ENCODE measurements around the gene CHST8. TPM values are rescaled to one million over a fixed set of nuclear protein-coding genes. Genes with fewer than 3 reads are reported as not detected.

The CHST8 gene, protein sequence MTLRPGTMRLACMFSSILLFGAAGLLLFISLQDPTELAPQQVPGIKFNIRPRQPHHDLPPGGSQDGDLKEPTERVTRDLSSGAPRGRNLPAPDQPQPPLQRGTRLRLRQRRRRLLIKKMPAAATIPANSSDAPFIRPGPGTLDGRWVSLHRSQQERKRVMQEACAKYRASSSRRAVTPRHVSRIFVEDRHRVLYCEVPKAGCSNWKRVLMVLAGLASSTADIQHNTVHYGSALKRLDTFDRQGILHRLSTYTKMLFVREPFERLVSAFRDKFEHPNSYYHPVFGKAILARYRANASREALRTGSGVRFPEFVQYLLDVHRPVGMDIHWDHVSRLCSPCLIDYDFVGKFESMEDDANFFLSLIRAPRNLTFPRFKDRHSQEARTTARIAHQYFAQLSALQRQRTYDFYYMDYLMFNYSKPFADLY
- total RNA-seq = not detected
- not detected for polyA plus RNA-seq (2013, experiment 1 of 2)
- not detected for polyA plus RNA-seq (2013, experiment 2 of 2)
- 0 to 0.16 (median 0) reads per million in 172 experiments for total RNA-seq

DNA sequence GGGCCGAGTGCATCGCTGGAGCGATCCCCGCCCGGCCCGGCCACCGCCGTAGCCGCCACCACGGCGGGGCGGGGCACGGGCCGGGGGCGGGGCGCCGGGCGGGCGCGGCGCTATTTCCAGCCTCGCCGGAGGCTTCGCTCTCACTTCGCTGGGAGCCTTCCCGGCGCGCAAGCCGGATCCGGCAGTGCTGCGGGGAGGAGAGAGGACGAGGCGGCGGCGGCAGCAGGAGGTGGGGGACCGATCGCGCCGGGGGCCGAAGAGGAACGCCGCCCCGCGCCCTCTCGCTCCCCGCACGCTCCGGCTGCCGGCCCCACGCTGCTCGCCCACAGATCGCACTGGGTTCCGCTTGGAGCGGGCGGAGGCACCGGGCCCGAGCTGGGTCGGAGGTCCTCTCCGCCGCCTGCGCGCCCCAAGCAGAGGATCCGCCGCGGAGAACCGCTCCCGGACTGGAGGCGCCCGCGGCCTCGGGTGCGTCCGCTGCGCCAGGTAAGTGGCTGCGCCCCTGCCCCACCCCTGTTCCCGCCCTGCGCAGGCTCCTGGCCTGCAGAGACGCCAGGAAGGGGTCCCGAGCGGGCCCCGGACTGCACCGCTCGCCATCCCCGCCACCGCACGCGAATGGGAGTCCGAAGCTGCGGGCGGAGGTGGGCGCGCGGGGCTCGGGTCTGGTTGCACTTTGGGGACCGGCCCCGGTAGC is at the start of gene CHST8:
CHST8 (plus strand) TSS at position 143 of the 694 bp plus-strand sequence. CDS start 67,309 bp downstream, outside the sequence.
- no peak for ATAC-seq (ENCODE audit: poor library complexity)
- no peaks in the 10 kb centered on the region for H3K36me3 Mint-ChIP-seq (ENCODE audit: low read depth)

DNA sequence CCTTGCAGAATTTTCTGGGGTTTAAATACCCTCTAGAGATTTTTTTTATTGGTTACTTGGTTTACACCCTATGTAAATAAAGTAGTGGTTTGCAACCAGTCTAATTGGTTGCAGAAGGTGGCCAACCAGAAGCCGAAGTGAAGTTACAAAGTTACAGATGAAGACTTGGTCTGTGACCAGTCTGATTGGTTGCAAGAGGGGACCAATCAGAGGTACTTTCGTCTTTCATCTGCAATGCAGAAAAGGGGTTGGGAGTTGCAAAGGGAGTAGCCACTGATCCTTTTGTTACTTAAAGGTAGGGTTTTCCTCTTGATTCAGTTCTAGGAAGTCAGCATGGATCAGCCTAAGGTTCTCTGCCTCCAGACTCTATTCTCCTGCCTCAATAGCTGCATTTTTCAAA is 48.8 kb upstream of the CHST8 start:
- no peak overlapping the region for H3K4me3 Mint-ChIP-seq
- peaks cover 8 to 23% of the 10 kb centered on the region in 2 experiments for H3K27me3 ChIP-seq (ENCODE audit: control insufficient read depth in 1 of 2, insufficient read depth in 2 of 2, low read length in 2 of 2)
- no peak overlapping the region for H3K27ac Mint-ChIP-seq
- H3K9me3 ChIP-seq (ENCODE audit: control insufficient read depth in 1 of 2, insufficient read depth in 1 of 2, low read length in 2 of 2) = peaks cover 9 to 10% of the 10 kb centered on the region in 2 experiments
- H3K27ac ChIP-seq (ENCODE audit: low read depth in 1 of 2, low read length in 2 of 2) = no peak overlapping the region
- no peaks in the 10 kb centered on the region for H3K4me1 Mint-ChIP-seq (ENCODE audit: low read depth)
- no peaks in the 10 kb centered on the region for H3K36me3 Mint-ChIP-seq (ENCODE audit: low read depth)
- no peak overlapping the region for H3K4me3 ChIP-seq (ENCODE audit: low read length)
- TF ChIP-seq, protein P1, sequence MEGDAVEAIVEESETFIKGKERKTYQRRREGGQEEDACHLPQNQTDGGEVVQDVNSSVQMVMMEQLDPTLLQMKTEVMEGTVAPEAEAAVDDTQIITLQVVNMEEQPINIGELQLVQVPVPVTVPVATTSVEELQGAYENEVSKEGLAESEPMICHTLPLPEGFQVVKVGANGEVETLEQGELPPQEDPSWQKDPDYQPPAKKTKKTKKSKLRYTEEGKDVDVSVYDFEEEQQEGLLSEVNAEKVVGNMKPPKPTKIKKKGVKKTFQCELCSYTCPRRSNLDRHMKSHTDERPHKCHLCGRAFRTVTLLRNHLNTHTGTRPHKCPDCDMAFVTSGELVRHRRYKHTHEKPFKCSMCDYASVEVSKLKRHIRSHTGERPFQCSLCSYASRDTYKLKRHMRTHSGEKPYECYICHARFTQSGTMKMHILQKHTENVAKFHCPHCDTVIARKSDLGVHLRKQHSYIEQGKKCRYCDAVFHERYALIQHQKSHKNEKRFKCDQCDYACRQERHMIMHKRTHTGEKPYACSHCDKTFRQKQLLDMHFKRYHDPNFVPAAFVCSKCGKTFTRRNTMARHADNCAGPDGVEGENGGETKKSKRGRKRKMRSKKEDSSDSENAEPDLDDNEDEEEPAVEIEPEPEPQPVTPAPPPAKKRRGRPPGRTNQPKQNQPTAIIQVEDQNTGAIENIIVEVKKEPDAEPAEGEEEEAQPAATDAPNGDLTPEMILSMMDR (IDR thresholded peaks at IDR 0.05) = no peak
- intact Hi-C loops (cut with DNase I, micrococcal nuclease) = no loop called here
- ChIA-PET POLR2A (no interaction called here), CTCF (no interaction called here)
- H3K4me1 ChIP-seq (ENCODE audit: insufficient read depth, low read length) = no peaks in the 10 kb centered on the region
- no peak for DNase-seq
- peaks cover 6% of the 10 kb centered on the region for H3K9me3 Mint-ChIP-seq
- no peaks in the 10 kb centered on the region for H3K36me3 ChIP-seq (ENCODE audit: insufficient read depth, low read length)
- H3K27me3 Mint-ChIP-seq = peaks cover 47% of the 10 kb centered on the region
- no peak for ATAC-seq (ENCODE audit: poor library complexity)

More for the DNA sequence above, at the start of gene CHST8:
- TF ChIP-seq, protein P1 (IDR thresholded peaks at IDR 0.05) = no peak
- intact Hi-C loops (cut with DNase I, micrococcal nuclease) = no loop called here
- no peaks in the 10 kb centered on the region for H3K36me3 ChIP-seq (ENCODE audit: insufficient read depth, low read length)
- no peaks in the 10 kb centered on the region for H3K4me1 ChIP-seq (ENCODE audit: insufficient read depth, low read length)
- no peak for DNase-seq
- H3K27ac ChIP-seq (ENCODE audit: low read depth in 1 of 2, low read length in 2 of 2) = no peak within 1 kb of the TSS
- no peak within 1 kb of the TSS for H3K4me3 ChIP-seq (ENCODE audit: low read length)
- CTCF ChIA-PET = no interaction called here
- Mint-ChIP-seq H3K4me1 (ENCODE audit: low read depth) (no peaks in the 10 kb centered on the region), H3K27me3 (peaks cover 51% of the 10 kb centered on the region), H3K4me3 (no peak within 1 kb of the TSS), H3K27ac (no peak within 1 kb of the TSS), H3K9me3 (no peaks in the 10 kb centered on the region)
- POLR2A ChIA-PET = no interaction called here
- H3K27me3 ChIP-seq (ENCODE audit: control insufficient read depth in 1 of 2, insufficient read depth in 2 of 2, low read length in 2 of 2) = peaks cover 16 to 47% of the 10 kb centered on the region in 2 experiments
- peaks cover 0 to 15% of the 10 kb centered on the region in 2 experiments for H3K9me3 ChIP-seq (ENCODE audit: control insufficient read depth in 1 of 2, insufficient read depth in 1 of 2, low read length in 2 of 2)

DNA sequence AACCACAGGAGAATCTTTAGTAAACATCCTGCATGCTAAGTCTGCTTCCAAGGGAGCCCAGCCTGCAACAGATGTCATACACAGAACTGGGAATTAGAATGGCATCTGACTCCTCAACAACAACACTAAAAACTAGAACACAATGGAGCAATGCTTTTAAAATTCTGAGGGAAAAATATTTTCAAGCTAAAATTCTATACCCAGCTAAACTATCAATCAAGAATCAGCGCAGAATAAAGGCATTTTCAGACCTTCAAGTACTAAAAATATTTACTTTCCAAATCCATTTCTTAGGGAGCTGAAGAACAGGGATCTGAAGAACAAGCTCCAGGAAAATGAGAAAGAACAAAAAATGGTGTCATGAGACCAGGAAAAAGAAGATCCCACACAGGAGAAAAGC is 46.9 kb upstream of the CHST8 start:
- Mint-ChIP-seq H3K4me3 (no peak overlapping the region), H3K4me1 (ENCODE audit: low read depth) (no peaks in the 10 kb centered on the region), H3K27me3 (peaks cover 30% of the 10 kb centered on the region), H3K9me3 (peaks cover 6% of the 10 kb centered on the region), H3K27ac (no peak overlapping the region), H3K36me3 (ENCODE audit: low read depth) (no peaks in the 10 kb centered on the region)
- Histone ChIP-seq H3K4me1 (ENCODE audit: insufficient read depth, low read length) (no peaks in the 10 kb centered on the region), H3K9me3 (ENCODE audit: control insufficient read depth in 1 of 2, insufficient read depth in 1 of 2, low read length in 2 of 2) (peaks cover 10 to 11% of the 10 kb centered on the region in 2 experiments), H3K27ac (ENCODE audit: low read depth in 1 of 2, low read length in 2 of 2) (no peak overlapping the region), H3K36me3 (ENCODE audit: insufficient read depth, low read length) (no peaks in the 10 kb centered on the region), H3K27me3 (ENCODE audit: control insufficient read depth in 1 of 2, insufficient read depth in 2 of 2, low read length in 2 of 2) (peaks cover 6 to 18% of the 10 kb centered on the region in 2 experiments), H3K4me3 (ENCODE audit: low read length) (no peak overlapping the region)
- intact Hi-C loops (cut with DNase I, micrococcal nuclease) = no loop called here
- TF ChIP-seq, protein P1 (IDR thresholded peaks at IDR 0.05) = no peak
- CTCF ChIA-PET = no interaction called here
- ATAC-seq (ENCODE audit: poor library complexity) = no peak
- DNase-seq = no peak
- POLR2A ChIA-PET = no interaction called here

All from CD4-positive, alpha-beta T cell (primary cell).